ENCODE results near the gene UROC1. TPM values are rescaled to one million over a fixed set of nuclear protein-coding genes. Genes with fewer than 3 reads are reported as not detected.
A peak's percentile ranks its signal among the peaks of the same experiment; 100 is the strongest.

The UROC1 gene
- total RNA-seq, 1 experiment from 2014 or later, result not detected

DNA sequence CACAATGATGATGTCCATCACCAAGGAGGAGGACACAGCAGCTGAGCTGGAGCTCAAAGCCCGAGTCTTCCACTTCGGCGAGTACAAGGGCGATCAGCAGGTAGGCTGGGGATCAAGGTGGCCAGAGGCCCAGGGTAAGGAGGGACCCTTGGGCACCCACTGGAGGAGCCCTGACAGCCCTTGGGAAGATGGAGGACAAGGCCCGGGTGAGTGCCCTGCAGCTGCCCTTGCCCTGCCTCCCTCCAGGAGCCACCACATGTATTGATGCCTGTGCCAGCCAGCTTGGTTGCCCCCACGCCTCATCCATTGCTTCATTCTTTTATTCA, 84.5 kb downstream of the UROC1 start:
- H3K14ac ChIP-seq (ENCODE audit: insufficient read depth, low read length), result no peak overlapping the region
- H2BK120ac ChIP-seq (ENCODE audit: low read depth, low read length, poor library complexity, severe bottlenecking), result no peak overlapping the region
- H3K27me3 ChIP-seq (ENCODE audit: insufficient read depth, low read length), result no peaks in the 10 kb centered on the region
- H2BK12ac ChIP-seq (ENCODE audit: insufficient read length, low read depth, low read length), result no peak overlapping the region
- H3K27ac ChIP-seq (ENCODE audit: insufficient read length, low read depth, low read length), result no peak overlapping the region
- H3K4me1 ChIP-seq (ENCODE audit: insufficient read depth, low read length), result no peaks in the 10 kb centered on the region
- H3K9me3 ChIP-seq (ENCODE audit: control insufficient read depth, low read depth, low read length), result no peaks in the 10 kb centered on the region
- no peaks in the 10 kb centered on the region for H4K20me1 ChIP-seq (ENCODE audit: control insufficient read depth, insufficient read depth, insufficient read length)
- no peak overlapping the region for H2BK20ac ChIP-seq (ENCODE audit: low read depth, low read length, poor library complexity, severe bottlenecking)
- H4K5ac ChIP-seq (ENCODE audit: insufficient read length, low read depth, low read length), result no peak overlapping the region
- peak; percentile 14 for DNase-seq
- WGBS (ENCODE audit: extremely low coverage, insufficient read length, low lambda C conversion rate), result no CpG with 5 or more reads among the region's 6 CpGs
- H2AFZ ChIP-seq (ENCODE audit: low read length), result no peak overlapping the region
- H3K9ac ChIP-seq (ENCODE audit: extremely low read depth, insufficient read length, low read length), result no peak overlapping the region
- no peak overlapping the region for H3K56ac ChIP-seq (ENCODE audit: insufficient read length, low read depth, low read length)
- H3K18ac ChIP-seq (ENCODE audit: insufficient read length, low read depth, low read length), result no peak overlapping the region
- Mint-ChIP-seq H3K27ac (no peak overlapping the region), H3K9me3 (no peaks in the 10 kb centered on the region), H3K36me3 (ENCODE audit: insufficient read depth in 1 of 3, low read depth in 3 of 3) (peaks cover 2 to 19% (median 18%) of the 10 kb centered on the region in 3 experiments; a peak in 6 of 7 replicates), H3K4me3 (no peak overlapping the region), H3K4me1 (0 out of 4 replicates have a peak, but pooled peaks cover 0 to 2% of the 10 kb centered on the region in 2 experiments), H3K27me3 (ENCODE audit: low read depth) (no peaks in the 10 kb centered on the region)
- no peak overlapping the region for H3T11ph ChIP-seq (ENCODE audit: low read length)
- TF ChIP-seq CTCF (conservative IDR thresholded peaks at IDR 0.05), result no peak
- no peak overlapping the region for H4K8ac ChIP-seq (replicated peaks; ENCODE audit: insufficient read length, low read depth, low read length)
- no peak overlapping the region for H3K4ac ChIP-seq (ENCODE audit: low read depth, low read length)
- H3K23me2 ChIP-seq (ENCODE audit: insufficient read length, low read depth, low read length, poor library complexity, severe bottlenecking), result no peaks in the 10 kb centered on the region
- H3K4me2 ChIP-seq (ENCODE audit: insufficient read depth, insufficient read length, low read length), result no peak overlapping the region
- no peak overlapping the region for H4K91ac ChIP-seq (ENCODE audit: insufficient read length, low read depth, low read length)
- H3K23ac ChIP-seq (ENCODE audit: insufficient read length, low read depth, low read length), result no peak overlapping the region
- H2BK5ac ChIP-seq (ENCODE audit: insufficient read length, low read length), result no peak overlapping the region
- H3K79me1 ChIP-seq (ENCODE audit: insufficient read depth, low read depth, low read length, poor library complexity, severe bottlenecking), result no peaks in the 10 kb centered on the region
- no peaks in the 10 kb centered on the region for H3K79me2 ChIP-seq (ENCODE audit: insufficient read depth, low read length)
- H2BK15ac ChIP-seq (ENCODE audit: low read depth, low read length), result no peak overlapping the region
- H2AK5ac ChIP-seq (ENCODE audit: insufficient read length, low read length), result no peak overlapping the region
